HK-2 (cell line): ENCODE measurements around the gene AATK.

Experiments used
- DNase-seq: peaks from one replicate; pipeline ENCODE4 v3.0.0-alpha.2; 2018; ENCODE audit not compliant: unreplicated experiment

Gene AATK

GRCh38 chr17:81143200-81143527 is 22.9 kb downstream of the AATK start:
- no peak for DNase-seq

DNA sequence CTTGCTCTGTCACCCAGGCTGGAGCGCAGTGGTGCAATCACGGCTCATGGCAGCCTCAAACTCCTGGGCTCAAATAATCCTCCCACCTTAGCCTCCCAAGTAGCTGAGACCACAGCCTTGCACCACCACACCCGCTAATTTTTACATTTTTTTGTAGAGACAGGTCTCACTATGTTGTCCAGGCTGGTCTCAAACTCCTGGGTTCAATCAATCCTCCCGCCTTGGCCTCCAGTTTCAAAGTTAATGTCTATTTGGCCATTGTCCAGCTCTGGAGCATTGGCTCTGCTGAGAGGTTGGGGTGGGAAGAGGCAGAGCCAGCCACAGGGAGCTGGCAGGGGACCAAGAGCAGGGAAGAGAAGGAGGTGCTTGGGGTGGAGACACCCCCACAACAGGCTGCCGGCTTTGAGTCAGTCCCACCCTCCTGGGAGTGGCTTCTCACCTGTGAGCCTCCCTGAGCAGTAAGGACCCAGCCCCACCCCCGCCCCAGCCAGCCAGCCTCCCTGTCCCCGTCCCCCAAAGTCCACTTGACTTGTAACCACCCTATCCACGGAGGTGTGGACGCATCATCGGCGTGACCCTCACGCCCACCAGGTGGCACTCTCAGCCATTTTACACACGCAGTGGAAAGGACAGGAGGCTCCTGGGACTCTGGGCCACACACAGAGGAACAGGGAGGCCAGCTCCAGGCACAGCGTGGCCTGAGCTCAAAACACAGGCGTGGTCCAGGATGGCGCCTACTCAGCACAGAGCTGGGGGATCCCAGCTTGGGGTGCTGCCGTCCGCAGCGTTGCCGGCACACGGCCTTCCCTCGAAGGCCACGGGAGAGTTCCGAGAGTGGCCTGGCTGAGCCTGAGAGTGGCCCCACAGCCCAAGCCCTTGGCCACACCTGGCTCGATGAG is 23.5 kb downstream of the AATK start:
- peak; percentile 78 for DNase-seq

GRCh38 chr17:81140695-81141094 is 25.3 kb downstream of the AATK start:
- DNase-seq: no peak

DNA sequence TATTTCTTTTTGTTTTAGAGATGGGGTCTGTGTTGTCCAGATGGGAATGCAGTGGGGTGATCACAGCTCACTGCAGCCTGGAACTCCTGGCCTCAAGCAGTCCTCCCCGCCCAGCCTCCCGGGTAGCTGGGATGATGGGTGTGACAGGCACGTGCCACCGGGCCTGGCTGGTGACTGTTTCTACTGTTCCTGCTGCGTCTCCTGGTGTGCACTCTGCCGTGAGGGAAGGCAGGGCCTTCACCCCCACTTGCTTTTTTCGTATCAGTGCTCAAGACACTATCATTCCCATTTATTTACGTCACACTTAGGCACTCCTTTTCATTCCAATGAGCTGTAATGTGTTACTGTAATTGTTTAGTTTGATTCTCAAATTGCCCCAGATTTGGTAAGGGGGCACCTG is 26.0 kb downstream of the AATK start:
- no peak for DNase-seq

DNA sequence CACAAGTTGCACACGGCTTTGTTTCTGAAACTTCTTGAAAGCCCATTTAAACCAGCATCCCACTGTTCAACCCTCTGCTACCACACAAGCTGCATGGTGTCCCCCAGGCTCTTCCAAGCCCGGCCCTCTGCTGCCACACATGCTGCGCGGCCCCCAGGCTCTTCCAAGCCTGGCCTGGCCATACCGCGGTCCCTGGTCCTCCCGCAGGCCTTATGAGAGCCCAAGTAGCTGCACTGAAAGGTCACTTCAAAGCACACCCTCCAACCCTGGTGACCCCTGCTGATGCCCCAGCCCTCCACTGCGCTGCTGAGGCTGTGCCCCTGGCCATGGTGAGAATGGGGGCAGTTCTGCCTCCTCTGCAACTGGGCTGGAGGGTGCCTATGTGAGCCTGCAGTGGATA is 26.6 kb downstream of the AATK start:
- DNase-seq: no peak

- no peak for DNase-seq
Observed at GRCh38 chr17:81138500-81138899, 27.5 kb downstream of the AATK start.

- no peak for DNase-seq
Observed at GRCh38 chr17:81138083-81138482, 27.9 kb downstream of the AATK start.

DNA sequence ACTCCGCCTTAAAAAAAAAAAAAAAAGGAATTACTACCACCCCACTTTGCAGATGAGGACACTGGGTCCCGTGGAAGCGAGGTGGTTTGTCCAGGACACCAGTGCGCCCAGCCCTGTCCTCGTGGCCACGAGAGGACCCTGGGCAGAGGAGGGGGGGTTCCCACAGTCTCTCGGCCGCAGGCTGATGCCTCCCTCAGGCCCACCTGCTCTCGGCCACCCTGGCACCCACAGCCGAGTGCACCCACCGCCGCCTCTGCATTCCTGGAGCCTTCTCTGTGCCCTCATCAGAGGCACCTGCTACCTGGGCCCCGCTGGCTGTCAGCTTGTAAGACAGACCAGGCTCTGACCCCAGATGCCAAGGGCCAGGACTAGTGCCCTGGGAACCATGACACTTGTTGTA is 28.8 kb downstream of the AATK start:
- no peak for DNase-seq

- DNase-seq: no peak
Observed at GRCh38 chr17:81136366-81136765, 29.7 kb downstream of the AATK start.

DNA sequence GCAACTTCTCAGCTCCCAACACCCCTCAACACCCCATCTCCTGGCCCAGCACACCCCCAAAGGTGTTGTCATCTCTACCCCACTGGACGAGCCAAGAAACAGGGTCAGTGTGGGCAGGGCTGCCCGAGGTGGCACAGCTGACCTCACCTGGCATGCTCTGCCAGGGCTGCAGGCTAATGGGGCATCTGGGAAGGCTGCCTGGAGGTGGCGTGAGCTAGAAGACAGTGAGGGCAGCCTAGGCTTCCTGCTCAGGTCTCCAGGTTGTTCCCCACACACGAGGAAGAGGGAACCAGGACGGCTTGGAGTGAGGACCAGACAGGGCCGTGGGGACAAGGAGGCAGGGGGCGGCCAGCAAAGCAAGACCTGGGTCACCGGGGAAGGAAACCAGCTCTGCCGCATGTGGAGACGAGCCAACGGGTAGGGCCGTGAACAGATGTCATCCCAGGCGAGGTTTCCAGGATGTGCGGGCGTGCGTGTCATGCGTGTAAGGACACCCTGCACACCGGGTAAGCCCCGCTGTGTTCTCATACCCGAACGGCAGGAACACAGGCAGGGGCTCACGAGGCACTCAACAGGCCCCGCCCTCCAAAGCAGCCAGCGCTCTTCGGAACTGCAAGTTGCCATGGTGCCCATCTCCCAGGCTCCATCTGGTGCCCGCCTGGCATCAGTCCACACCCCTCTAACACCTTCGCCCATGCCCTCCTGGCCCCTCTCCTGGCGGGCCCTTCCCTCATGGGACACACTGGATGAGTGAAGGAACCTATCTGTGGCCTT is 30.3 kb downstream of the AATK start:
- no peak for DNase-seq

DNA sequence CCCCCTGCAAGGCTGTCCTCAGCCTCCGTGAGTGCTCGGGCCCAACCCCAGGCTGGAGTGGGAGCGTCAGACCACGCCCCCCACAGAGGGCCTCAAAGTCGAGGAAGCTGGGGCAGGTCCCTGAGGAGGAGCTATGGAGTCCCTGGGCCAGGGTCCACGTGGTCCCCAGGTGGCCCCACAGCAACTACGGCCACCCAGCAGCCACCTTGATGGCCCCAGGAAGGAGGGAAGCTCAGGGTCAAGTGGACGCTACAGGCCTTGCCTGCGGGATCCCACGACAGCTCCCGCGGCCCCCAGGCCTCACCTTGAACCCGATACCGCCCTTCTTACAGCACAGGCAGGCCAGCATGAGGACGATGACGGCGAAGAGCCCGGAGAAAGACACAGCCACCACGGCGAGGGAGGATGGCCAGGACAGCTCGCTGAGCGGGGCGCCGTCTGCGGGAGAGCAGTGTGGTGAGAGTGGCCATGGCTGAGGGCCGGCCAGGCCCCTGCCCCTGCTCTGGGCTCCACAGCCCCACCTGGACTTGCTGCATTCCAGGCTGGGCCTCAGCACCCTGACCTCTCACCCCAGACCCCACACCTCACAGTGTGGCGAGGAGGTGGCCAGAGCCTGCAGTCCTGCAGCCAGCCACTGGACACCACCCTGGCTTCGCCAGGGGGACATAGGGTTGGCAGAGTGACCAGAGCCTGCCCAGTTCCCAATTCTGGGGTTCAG is 31.8 kb downstream of the AATK start:
- DNase-seq: no peak

- no peak for DNase-seq
Observed at GRCh38 chr17:81132770-81133723, 33.0 kb downstream of the AATK start.

GRCh38 chr17:81132197-81132540 is 33.9 kb downstream of the AATK start:
- DNase-seq: no peak

- DNase-seq: no peak
Observed at GRCh38 chr17:81131486-81132196, 34.4 kb downstream of the AATK start.

DNA sequence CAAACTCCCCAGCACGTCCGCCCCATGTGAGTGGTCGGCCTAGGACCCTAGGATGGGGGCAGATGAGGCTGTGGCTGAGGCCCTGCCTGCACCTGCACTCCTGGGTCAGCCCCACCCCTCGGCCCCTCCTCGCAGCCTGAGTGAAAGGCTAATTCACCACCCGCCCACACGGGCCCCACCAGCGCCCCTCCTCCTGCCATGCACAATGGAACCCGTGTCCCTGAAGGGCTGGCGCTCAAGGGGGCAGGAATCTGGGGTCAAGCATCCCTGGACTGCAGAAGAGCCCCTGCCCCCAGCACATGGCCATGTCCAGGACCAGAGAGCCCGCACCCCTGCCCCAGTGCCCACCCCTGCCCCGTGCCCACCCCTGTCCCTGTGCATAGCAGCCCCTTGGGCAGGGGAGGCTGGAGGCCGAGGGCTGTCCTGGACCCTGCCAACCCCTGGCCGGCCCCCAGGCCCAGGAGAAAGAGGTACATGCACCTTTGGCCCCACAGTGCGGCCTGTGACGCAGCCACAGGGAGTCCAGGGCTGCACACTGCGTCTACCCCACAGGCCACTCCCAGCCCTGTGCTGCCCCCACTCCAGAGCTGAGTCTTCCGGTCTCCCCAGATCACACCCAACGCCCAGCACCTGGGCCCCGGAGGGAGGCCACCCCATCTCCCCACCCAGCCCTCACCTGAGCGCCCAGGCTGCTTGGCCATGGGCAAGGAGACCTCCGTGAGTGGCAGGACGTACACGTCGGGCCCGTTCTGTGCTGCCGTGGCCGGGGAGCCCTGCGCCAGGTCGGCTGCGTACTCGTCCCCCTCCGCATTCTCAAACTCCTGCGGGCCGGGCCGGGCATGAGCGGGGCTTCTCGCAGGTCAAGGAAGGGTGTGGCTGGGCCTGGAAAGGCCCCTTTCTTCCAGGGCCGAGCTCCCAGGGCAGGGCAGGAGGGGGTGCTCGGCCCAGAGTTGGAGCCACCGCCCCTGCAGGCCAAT is 35.3 kb downstream of the AATK start:
- no peak for DNase-seq

GRCh38 chr17:81129711-81130367 is 36.2 kb downstream of the AATK start:
- no peak for DNase-seq

DNA sequence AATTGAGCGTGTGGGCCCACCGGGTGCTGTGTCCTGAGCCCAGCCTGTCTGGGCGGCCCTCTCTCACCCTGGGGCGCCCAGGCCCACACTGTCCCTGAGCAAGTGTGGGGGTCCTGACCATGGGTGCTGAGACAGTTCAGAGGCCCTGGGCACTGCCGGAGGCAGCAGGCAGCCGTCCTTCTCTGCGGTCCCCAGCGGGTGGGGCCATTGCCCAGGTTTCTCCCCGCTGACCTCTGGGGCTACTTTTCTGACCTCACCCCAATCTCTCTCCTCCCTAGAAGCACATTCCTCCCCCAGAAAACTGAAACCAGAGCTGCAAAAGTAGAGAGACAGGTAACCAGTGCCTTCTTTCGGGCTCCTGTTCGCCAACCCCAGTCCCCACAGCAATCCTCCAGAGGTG is 36.7 kb downstream of the AATK start:
- no peak for DNase-seq

- DNase-seq: no peak
Observed at GRCh38 chr17:81128774-81129173, 37.2 kb downstream of the AATK start.

DNA sequence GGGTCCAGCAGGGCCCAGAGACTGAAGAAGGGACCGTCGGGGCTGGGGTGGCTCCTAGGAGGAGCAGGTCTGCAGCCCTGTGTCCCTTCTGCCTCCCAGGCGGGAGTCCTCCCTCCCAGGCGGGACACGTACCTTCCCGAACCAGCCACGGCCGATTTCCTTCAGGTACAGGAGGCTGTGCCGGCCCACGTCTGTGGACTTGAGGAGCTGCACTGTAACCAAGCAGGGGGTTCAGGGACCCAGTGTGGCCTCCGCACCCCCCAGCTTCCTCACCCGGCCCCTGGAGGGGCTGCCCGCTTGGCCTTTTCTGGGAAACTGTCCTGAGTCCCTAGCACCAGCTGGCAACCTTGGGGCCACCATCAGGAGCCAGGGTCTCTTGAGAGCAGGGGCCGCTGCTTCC is 37.7 kb downstream of the AATK start:
- no peak for DNase-seq
